NOMO-1 treated with DMSO at 0.1 percent for 48 hours (cell line): ENCODE data around the gene GNAI2.
"Not testable (repeated sequence)": the region's sequence is repeated elsewhere in the genome, so short reads cannot be mapped to it uniquely, and the experiment has no call there.

ENCODE experiments used
- DNase-seq: peaks from one replicate; lab custom pipeline; 2025; ENCODE audit not compliant: unreplicated experiment; lab: John Stamatoyannopoulos, UW

The GNAI2 gene

GRCh38 chr3:50275141-50275995 is 39.4 kb downstream of the GNAI2 start:
- no peak for DNase-seq

DNA sequence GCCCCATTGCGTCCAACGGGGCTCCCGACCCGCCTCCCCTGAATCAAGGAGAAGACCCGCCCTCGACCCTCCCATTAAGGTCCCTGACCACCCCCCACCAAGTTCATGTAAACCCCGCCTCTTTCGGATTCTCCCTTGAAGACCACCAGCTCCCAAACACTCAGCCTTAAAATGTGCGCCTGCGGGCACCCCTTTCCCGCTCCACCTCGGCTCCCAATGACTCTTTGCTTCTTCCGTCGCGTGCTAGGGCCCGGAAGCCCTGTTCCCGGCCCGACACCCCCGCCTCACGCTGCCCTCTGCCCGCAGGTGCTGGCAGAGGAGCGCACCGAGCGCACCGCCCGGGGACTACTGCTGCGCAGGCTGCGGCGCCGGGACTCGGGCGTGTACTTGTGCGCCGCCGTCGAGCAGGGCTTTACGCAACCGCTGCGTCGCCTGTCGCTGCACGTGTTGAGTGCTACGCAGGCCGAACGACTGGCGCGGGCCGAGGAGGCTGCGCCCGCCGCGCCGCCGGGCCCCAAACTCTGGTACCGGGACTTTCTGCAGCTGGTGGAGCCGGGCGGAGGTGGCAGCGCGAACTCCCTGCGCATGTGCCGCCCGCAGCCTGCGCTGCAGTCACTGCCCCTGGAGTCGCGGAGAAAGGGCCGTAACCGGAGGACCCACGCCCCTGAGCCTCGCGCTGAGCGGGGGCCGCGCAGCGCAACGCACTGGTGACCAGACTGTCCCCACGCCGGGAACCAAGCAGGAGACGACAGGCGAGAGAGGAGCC is 40.2 kb downstream of the GNAI2 start:
- no peak for DNase-seq

DNA sequence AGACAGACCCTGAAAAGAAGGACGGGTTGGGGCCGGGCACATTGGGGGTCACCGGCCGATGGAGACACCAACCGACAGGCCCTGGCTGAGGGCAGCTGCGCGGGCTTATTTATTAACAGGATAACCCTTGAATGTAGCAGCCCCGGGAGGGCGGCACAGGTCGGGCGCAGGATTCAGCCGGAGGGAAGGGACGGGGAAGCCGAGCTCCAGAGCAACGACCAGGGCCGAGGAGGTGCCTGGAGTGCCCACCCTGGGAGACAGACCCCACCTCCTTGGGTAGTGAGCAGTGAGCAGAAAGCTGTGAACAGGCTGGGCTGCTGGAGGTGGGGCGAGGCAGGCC is 40.7 kb downstream of the GNAI2 start:
- no peak for DNase-seq

DNA sequence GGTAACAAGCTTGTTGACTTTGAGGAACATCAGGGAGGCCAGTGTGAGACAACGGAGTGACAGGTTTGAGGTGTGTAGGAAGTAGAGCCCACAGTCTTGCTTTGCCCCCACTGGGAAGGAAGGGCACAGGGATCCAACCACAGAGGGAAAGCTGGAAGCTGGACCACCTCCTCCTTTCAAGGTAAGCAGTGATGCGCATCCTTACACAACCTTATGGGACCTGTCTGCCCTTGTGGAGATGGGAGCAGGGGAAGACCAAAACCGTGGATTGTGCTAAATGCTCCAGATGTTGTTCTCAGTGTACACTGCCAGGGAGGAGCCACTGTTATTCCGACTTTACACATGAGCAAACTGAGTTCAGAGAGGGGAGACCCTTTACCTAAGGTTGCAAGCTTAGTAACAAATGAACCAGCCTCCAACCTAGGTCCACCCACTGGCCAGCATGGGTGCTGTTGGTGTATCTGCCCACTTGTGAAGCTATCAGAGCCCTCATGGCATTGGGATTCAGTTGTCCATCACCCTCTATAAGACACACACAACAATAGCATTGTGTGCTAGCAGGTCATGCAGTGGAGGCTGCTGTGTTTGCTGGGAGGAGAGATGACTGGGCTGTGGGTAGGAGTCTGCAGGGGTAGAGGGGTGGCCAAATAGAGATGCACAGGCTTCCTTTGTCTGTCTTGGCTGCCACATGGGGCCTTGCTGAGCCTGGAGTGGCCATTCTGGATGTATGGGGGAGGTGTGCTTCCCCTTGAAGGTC is 42.3 kb downstream of the GNAI2 start:
- DNase-seq, result no peak

- no peak for DNase-seq
These were observed 42.8 kb downstream of the GNAI2 start, which contains the start of gene LSMEM2 for GRCh38 chr3:50278880-50279224. Gene LSMEM2, plus strand, starts transcription at chr3:50279087. Its CDS starts 27 bp downstream, at chr3:50279114.

- no peak for DNase-seq
These were observed 43.4 kb downstream of the GNAI2 start for GRCh38 chr3:50279255-50280016.

GRCh38 chr3:50284121-50284520 is 48.1 kb downstream of the GNAI2 start:
- DNase-seq, result not testable (repeated sequence)

DNA sequence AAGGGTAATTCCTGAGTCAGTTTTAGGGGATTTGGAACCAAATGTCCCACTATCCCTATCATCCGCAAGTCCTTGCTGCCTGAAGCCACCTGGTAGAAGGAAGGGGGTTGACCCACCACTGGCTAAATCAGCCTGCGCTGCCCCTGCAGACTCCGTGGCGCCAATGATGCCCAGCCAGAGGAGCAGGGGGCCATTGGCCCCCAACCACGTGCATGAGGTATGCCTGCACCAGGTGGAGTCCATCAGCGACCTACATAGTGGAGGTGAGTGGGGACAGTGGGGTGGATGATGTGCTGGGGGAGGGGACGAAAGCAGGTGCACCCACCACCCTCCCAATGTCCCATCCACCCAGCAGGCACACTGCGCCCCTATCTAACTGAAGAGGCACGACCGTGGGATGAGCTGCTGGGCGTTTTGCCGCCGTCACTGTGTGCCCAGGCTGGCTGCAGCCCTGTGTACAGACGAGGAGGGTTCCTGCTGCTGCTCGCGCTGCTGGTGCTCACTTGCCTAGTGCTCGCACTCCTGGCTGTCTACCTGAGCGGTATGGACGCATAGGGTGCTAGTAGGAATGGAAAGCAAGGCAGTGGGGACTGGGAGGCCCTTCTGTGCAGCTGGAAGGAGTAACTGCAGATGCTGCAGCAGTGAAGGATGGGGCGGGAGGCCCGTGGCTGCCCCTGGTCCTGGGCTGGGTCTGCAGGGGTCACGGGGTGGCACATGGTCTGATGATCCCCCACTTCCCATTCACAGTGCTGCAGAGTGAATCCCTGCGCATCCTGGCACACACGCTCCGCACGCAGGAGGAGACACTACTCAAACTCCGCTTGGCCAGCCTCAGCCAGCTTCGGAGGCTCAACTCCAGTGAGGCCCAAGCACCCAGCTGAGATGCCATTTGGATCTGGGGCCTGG is 50.6 kb downstream of the GNAI2 start:
- no peak for DNase-seq

- no peak for DNase-seq
These were observed 51.3 kb downstream of the GNAI2 start for GRCh38 chr3:50287262-50287661.

DNA sequence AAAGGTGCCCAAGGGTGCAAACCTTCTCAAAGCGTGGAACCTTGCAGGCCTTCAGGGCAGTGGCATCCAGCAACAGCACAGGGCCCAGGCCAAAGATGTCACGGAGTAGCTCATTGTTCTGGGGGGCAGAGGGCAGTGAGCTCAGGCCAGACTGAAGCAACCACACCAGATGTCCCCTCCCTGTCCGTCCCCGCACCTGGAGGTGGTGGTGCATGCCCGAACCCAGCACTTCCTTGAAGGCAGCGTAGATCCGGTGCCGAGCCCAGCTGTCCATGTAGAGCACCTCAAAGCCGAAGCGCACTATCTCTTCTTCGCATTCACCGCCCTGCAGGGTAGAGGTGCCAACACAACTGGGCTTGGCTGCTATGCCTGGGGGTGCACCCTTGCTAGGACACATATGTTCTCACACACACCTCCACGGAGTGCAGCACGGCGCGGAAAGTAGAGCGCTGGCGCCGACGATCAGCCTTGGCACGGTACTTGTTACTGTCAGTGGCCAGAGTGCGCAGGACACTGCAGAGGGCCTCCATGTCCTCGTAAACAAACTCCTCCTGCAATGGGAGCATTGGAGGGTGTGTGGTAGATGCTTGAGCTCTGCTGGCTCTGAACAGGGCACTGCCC is 52.5 kb downstream of the GNAI2 start:
- no peak for DNase-seq

GRCh38 chr3:50289130-50289529 is 53.1 kb downstream of the GNAI2 start:
- DNase-seq, result no peak

DNA sequence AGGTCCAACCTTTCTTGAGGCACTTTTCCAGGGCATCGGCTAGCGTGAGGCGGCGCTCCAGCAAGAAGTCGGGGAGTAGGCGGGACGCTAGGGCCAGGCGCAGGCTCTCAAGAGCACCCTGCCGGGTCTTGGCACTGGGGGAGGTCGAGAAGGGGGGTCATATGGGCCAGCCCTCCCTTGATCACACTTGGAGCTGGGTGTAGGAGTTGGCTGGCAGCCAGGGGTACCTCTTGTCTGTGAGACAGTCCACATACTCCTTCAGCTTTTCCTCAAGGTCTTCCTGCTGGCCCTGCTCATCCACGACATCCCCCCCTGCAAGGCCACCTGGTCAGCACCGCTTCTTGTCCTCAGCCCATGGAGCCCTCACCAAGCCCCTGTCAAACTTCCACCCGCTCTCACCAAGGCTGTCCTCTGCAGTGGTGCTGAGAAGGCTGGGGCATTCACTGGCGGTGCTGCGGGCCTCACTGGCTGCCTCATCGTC is 54.2 kb downstream of the GNAI2 start:
- no peak for DNase-seq

GRCh38 chr3:50292159-50293078 is 56.4 kb downstream of the GNAI2 start, which contains the start of gene IFRD2:
Gene IFRD2, minus strand, starts transcription at chr3:50292429. Its CDS starts 155 bp downstream, at chr3:50292274.
- peak; percentile 98 for DNase-seq

GRCh38 chr3:50293079-50293801 is 57.2 kb downstream of the GNAI2 start:
- no peak for DNase-seq

- DNase-seq, result no peak
These were observed 58.1 kb downstream of the GNAI2 start for GRCh38 chr3:50294089-50294488.

- no peak for DNase-seq
These were observed 58.7 kb downstream of the GNAI2 start for GRCh38 chr3:50294492-50295403.
